HG03097 (cell line): ENCODE measurements around the gene GPR61.

ENCODE experiments used
- ATAC-seq: cut with Tn5 transposase; IDR thresholded peaks from one replicate; pipeline ENCODE4 v1.9.1; 2021; ENCODE audit not compliant: unreplicated experiment, low FRiP score

Gene GPR61, protein sequence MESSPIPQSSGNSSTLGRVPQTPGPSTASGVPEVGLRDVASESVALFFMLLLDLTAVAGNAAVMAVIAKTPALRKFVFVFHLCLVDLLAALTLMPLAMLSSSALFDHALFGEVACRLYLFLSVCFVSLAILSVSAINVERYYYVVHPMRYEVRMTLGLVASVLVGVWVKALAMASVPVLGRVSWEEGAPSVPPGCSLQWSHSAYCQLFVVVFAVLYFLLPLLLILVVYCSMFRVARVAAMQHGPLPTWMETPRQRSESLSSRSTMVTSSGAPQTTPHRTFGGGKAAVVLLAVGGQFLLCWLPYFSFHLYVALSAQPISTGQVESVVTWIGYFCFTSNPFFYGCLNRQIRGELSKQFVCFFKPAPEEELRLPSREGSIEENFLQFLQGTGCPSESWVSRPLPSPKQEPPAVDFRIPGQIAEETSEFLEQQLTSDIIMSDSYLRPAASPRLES

DNA sequence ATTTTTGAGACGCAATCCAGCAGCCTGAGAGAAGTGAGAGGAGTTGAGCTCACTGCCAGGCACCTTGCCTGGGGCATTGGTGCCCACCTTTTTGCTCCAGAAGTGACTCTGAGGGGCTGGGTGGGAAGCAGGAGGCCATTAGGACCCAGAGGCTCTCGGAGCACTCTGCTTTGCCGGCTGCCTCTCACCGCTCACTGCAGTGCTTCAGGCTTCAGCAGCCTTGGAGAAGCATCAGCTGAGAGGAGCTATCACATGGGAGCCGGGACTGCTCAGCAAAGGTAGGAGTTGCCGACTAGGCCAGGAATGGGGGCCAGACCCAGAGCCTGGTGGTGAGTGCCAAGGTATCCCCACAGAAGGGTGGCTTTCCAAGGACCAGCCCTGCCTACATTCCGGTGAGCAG, at the start of gene GPR61:
Gene GPR61, plus strand, starts transcription at position 197 of the 400 bp plus-strand sequence. CDS start 3,151 bp downstream, outside the sequence.
- no peak for ATAC-seq

DNA sequence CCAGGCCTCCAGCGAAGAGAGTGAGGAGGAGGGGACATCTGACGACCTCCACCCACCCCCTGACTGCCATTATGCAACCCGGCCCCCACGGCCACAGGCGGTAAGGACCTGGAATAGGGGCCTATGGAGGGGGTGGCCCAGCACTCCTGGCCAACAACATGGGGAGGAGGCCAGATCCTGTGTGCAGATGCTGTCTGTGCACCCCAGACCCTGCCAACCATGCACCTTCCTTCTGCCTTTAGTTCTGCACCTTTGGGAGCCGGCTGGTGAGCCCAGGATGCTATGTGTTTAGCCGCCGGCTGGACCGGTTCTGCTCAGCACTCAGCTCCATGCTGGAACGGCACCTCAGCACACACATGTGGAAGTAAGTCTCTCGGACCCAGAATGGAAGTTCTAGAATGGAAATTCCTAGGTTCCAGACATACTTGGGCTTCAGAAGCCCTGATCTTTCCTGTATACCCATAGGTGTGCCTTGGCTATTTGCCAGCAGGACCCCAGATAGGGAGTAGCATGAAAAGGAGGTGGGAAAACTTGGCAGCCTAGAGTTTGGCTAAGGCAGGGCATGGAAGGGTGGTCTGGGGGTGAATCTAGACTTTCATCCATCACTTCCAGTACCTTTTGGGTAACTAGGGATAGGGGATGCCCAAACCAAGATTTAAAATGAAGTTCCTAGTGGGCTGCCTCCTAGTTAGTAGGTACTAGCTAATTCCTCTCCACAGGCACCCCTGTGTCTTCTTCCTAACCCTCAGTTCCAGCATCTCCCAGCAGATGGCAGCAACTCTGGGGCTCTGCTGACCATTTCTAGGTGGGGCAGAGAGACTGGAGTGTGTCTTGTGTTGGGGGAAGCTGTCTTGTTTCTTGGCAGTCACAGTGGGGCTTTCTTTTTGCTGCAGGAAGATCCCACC, 49.4 kb upstream of the GPR61 start:
- ATAC-seq = no peak

DNA sequence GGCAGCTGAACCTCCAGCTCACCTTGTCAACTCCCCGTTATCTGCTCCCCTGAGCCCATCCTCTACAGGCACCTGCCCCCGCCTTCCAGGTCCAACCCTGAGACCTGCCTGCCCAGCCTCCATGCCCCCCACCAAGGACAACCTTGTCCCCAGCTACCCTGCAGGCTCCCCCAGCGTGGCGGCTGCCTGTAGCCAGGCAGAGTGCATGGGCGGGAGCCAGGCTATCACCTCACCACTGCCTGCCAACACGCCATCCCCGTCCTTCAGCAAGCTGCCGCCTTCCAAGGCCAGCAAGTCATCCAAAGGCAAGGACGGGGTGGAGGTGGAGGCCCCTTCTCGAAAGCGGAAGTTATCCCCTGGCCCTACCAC, 48.8 kb upstream of the GPR61 start:
- no peak for ATAC-seq

DNA sequence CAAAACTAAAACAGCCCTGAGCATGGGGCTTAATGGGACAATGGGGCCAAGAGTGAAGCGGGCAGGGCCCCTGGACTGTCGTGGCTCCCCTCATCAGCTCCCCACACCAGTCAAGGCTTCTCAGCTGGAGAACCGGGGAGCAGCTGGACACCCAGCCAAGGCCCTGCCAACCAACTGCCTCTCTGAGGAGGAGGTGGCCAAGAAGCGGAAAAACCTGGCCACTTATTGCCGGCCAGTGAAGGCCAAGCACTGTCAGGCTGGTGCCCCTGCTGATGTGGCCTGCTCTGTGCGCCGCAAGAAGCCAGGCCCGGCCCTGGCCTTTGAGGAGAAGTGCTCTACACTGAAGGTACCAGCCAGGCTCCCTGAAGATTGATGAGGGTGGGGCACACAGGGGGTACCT, 48.3 kb upstream of the GPR61 start:
- ATAC-seq = no peak

DNA sequence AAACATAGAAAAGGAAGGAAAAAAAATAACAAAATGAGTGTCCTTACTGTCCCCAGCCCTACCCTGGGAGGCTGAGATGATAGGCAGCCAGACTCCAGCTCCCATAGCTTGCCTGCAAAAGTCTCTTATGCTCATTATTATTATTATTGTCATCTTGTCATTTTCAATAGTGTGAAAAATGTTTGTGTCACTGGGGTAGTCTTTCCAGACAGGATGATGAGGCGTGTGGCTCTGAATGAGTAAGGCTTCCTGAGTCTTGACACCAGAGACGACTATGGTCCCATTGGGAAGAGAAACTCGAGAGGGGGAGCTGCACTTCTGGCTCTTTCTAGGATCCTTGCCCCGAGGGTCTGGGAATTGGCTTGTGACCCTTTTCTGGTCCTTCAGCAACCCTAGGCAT, 46.9 kb upstream of the GPR61 start:
- no peak for ATAC-seq

DNA sequence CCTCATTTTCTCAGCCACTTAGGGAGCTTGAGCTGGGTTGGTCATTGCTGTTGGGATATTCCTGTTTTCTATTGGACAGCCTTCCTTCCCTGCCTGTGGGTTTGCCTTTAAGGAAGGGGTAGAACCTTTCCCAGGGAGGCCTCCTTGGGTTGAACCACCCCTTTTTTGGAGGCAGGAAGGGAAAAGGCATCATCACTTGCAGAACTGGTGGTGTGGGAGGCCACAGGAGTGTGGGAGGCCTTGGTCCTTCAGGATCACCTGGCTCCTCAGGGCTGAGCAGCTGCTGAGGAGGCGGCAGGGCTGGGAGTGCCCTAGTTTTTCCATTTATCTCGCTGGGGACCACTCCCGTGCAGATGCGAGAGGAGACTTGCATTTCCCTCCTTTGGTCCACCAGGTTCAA, 46.4 kb upstream of the GPR61 start:
- ATAC-seq = no peak

DNA sequence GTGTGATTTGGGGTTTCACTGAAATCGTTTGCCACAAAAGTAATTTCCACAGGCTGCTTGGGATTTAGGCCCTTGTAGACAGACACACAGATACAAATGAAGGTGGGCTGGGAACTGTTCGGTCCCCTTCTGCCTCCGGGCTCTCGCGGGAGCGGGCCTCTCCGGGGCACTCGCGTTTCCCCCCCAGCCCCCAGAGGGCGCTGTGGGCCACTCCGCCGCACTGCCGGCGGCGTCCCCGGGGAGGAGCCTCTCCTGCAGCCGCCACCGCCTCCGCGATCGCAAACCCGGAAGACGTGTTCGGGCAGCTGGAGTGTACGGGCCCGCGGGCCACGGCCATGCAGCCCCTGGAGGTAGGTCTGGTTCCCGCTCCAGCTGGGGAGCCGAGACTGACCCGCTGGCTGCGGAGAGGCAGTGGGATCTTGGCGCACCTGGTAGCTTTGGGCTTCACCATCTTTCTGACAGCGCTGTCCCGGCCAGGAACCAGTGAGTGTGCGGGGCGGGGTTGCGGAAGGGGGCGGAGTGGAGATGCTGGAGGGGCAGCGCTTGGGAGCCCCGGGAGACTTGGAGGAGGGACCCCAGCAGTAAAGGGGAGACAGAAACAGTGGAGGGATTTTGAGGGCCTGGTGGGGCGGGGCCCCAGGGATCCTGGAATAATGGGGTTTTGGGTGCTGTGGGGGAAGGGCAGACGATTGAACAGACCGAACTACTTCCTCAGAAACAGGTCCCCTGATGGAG, 45.7 kb upstream of the GPR61 start, which contains the start of gene CYB561D1:
Gene CYB561D1, plus strand, starts transcription at position 290 of the 735 bp plus-strand sequence. Its CDS starts 46 bp downstream, at position 336.
- peak; percentile 79 for ATAC-seq

DNA sequence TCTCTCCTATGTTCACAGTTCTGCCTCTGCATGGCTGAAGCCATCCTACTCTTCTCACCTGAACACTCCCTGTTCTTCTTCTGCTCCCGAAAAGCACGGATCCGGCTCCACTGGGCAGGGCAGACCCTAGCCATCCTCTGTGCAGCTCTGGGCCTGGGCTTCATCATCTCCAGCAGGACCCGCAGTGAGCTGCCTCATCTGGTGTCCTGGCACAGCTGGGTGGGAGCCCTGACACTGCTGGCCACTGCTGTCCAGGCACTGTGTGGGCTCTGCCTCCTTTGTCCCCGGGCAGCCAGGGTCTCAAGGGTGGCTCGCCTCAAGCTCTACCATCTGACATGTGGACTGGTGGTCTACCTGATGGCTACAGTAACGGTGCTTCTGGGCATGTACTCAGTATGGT, 43.9 kb upstream of the GPR61 start:
- no peak for ATAC-seq

DNA sequence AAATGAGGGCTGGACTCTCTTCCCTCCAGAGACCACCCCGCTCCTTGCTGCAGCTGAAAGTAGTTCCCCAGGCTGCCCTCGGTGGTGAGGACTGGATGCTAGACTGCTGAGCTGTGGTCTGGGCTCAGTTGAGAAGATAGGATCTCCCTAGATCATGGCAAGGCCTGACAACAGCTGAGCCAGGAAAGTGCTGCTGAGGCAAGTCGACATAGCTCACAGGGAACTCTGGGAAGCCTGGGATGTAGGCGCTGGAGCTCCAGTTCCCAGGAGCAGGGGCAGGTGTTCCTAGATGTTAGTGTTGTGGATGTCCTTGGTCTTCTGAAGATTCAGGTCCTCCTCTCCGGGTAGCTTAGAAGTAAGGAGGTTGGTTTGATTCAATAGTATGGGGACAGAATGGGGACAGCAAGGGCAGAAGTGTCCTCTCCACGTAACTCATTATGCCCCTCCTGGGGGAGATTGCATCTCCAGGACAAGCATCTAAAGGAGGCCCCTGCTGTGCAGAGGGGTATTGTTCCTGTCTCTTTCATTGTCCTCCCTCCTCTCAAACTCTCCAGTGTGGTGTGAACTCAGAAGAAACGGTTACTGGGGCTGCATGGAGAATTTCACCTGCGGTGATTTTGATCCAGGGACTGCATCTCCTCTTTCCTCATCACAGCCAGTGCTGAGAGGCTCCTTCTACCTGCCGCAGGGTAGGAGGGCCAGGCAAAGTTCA, 42.1 kb upstream of the GPR61 start:
- no peak for ATAC-seq

DNA sequence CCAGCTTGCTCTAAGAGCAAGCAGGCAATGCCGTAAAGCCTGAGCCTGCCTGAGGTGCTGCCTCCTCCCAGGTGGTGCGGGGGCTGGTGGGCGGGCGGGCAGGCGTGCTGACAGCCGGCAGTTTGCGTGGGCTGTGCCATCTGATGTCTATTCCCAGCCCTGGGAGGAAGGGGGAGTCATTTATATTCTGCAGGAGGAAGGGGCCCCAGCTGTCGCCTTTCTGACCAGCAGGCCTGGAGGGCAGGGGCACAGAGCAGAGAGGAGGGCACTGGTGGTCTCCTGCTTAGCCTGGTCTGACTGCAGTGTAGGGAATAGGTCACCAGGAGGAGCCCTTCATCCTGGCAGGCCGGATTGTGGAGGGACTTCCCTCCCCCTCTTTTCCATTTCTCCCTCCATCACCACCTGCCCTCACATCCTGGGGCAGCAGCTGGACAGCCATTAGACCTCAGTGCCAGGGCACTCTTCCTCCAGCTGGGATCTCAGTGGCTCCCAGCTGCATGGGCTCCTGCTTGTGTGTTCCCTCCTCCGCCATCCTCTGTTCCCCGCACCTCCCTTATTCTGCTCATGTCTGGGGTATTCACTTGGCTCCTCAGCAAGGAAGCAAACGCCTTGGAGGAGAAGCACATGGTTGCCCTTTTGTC, 41.4 kb upstream of the GPR61 start:
- ATAC-seq = no peak

DNA sequence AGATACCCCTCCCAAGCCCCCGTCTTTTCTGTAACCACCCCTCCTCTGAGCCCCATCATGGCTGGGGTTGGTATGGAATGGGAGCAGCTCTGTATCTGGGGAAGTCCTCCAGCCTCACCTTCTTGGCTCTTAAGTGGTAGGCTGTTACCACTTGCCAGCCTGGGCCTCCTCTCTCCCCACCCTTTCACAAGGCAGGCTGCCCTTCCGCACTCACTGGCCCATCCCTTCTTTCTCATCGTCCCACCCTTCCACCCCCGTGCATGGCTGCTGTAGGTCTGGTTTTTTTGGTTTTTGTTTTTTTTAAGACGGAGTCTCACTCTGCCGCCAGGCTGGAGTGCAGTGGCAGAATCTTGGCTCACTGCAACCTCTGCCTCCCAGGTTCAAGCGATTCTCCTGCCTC, 40.6 kb upstream of the GPR61 start:
- ATAC-seq = no peak

DNA sequence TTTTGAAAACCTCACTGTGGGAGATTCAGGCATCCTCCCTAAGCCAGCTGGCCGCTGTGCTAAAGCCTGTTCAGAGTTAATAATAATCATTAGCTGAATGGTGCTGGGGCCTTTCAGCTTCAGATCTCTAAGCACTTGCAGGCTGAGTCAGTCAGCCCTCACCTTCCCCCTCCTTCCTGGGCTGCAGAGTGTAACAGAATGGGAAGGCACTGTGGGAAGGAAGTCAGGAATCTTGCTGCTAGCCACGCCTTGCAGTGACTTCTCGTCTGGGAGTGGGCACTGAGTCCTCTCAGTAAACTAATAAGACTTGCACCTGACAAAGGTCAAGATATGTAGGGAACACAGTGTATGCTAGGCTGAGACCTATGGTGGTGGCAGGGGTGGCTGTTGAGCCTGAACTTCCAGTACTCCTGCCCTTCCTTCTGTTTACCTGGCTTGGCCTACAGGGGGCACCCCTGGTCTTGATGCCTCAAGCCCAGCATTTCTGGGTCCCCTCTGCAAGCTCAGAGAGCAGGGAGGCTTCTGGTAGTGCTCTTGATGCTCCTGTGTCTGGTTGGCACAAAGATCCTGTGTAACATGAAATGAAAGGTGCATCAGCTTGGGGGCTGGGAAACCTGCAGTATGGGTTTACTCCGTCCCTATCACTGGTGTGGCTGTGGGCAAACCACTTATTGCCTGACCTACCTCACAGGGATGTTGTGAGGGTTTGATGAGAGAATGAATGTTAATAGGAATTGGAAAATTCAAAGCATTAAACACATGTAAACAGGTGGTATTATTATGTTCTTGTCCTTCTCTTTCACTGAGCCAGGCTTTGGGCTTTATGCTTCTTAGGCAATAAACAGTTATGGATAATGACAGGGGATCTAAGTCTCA, 39.8 kb upstream of the GPR61 start:
- no peak for ATAC-seq

DNA sequence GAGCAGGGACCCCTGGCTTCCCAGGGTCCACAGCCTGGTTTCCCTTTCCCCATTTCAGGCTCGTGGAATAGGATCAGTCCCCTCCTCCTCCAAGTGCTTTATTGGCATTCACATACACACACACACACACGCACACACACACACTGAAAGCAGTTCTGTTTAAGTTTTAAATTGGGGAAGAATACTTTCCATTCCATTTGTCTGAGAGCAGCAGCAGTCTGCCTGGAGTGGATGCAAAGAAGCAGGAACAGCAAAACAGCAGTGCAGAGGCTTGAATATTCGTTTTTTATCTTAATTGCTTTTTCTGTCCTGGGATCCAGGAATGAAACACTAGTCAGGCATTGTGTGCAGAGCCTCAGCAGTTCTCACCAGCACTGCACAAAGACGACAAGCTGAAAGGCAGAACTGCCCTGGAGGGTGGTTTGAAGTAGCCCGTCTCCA, 38.7 kb upstream of the GPR61 start:
- no peak for ATAC-seq

DNA sequence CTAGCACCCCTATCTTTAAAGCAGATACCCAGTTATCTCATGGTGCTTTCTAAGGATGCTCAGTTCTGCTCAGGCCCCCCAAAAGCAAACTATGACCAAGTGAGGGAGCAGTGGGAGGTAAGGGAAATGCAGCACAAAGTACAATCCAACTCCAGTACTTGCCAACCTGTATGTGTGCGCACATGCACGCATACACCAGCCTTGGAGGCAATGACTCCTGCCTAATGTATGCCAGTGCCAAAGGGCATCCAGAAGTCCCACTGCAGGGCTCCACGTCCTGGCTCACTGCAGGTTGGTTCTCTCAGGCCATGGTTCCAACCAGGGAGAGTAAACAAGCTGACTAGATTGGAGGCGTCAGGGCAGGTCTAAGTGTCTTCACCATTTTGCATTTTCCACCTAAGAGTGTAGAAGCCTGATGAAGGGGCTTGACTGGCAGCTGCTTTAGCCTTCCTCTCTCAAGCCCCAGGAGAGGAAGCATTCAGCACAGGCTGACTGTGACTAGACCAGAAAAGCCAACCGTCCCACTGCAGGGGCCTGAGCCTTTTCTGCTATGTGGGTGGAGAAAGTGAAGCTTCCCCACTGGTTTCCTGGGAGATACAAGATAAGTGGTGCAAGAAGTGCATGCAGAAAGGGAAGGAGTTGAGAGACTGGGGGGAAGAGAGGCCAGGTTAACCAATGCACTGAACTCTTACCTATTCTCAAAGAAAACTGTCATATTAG, 37.9 kb upstream of the GPR61 start:
- no peak for ATAC-seq

DNA sequence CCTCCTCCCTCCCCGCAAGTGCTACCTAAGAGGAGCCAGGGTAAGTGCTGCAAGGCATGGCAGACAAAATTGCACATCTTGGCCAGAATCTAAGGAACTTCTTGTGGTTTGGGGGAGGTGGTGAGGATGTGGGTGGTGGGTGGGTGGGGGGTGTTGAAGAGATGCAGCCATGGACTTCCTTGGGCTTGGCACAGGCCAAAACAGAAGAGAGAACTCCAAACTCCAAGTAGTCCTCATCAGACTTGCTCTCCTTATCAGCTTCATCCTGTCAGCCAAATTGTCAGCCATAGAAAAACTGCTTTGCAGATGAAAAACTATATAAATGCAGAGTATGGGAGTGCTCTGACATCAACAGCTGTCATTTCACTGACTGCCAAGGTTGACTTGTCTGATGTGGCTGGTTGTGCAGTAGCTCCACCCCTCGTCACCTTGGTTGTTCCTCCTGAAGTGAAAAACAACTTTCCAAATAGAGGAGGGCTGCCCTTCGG, 37.3 kb upstream of the GPR61 start:
- ATAC-seq = no peak

DNA sequence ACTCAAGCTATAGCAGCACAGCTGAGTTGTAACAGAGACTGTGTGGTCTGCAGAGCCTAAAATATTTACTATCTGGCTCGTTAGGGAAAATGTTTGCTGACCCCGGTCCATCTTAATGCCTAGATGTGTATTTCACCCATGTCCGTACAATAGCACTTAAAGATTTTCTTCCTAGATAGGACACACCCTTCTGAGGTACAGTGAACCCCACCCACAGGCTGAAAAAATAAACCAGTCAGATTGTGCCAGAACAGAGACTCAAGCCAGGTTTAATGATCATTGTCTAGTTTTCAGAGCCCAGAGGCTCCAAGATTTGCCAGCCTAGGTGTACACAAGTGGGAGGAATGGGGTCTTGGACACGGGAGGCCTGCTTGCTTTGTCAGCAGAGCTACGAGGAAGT, 35.7 kb upstream of the GPR61 start:
- ATAC-seq = no peak

DNA sequence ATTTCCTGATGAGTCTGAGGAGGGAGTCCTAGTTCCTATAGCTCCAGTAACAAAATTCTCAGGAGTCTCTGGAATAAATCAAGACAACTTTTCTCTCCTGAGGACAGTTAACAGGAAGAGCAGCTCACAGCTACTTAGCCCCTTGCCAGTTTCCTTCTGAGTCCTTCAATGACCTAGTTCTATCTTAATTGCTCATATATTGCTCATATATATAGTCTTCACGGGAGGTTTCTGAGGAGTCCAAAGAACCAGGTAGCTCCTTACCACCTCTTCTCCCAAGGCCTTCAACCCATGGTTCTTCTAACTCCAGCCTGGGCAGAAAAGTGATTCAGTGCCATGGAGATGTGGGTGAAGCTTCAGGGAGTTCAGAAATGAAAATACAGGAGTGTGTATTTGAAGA, 34.7 kb upstream of the GPR61 start:
- ATAC-seq = no peak
